Spleen (tissue), 11 donors: ENCODE results near the gene TSPAN15. TPM values are rescaled to one million over a fixed set of nuclear protein-coding genes. Genes with fewer than 3 reads are reported as not detected.

ENCODE experiments used
- DNase-seq: peaks from one replicate; pipeline ENCODE4 v3.0.0-alpha.2; 2020
- H3K27ac ChIP-seq, 8 donors: fragments of 200-600 bp; sonication (generic) in 7 of 8; 1 replicate in 4 of 8; 2 replicates in 4 of 8; pipeline versions ENCODE4 v1.5.0 to v1.8.0; 2016 to 2021; ENCODE audit warnings: inconsistent platforms in 4 of 8, mild to moderate bottlenecking in 4 of 8, moderate library complexity in 1 of 8
- H3K27me3 ChIP-seq, 7 donors: fragments of 200-600 bp; sonication (generic) in 6 of 7; replicated peaks in 1 of 7; 1 replicate in 4 of 7; 2 replicates in 3 of 7; pipeline versions ENCODE4 v1.5.0 to v1.8.0; 2016 to 2021; ENCODE audit warnings: inconsistent platforms in 3 of 7, mild to moderate bottlenecking in 1 of 7
- H3K36me3 ChIP-seq, 6 donors: fragments of 200-600 bp; sonication (generic) in 5 of 6; 1 replicate in 4 of 6; 2 replicates in 2 of 6; pipeline versions ENCODE4 v1.5.0 to v1.8.0; 2016 to 2021; ENCODE audit warnings: inconsistent platforms in 2 of 6
- H3K4me1 ChIP-seq, 6 donors: fragments of 200-600 bp; sonication (generic) in 5 of 6; 1 replicate in 3 of 6; 2 replicates in 3 of 6; pipeline versions ENCODE4 v1.5.0 to v1.8.0; 2016 to 2021; ENCODE audit warnings: inconsistent platforms in 3 of 6
- H3K4me3 ChIP-seq, 8 donors: fragments of 200-600 bp; sonication (generic) in 7 of 8; 1 replicate in 4 of 8; 2 replicates in 4 of 8; pipeline versions ENCODE4 v1.5.0 to v1.8.0; 2016 to 2021; ENCODE audit warnings: inconsistent platforms in 4 of 8, mild to moderate bottlenecking in 4 of 8, moderate library complexity in 2 of 8
- H3K9me3 ChIP-seq, 8 donors: fragments of 200-600 bp; sonication (generic) in 7 of 8; 1 replicate in 4 of 8; 2 replicates in 4 of 8; pipeline versions ENCODE4 v1.5.0 to v1.8.0; 2016 to 2021; ENCODE audit warnings: inconsistent platforms in 4 of 8
- CTCF ChIP-seq, 11 experiments: fragments of 200-600 bp in 7 of 11; fragments of 450-650 bp in 4 of 11; sonication (generic) in 4 of 11; IDR thresholded peaks in 8 of 11; conservative IDR thresholded peaks in 3 of 11; 1 replicate in 7 of 11; 2 replicates in 4 of 11; pipeline versions ENCODE4 v1.4.0 to v1.8.0; 2016 to 2021; ENCODE audit warnings: antibody characterized with exemption in 11 of 11, inconsistent platforms in 4 of 11, mild to moderate bottlenecking in 1 of 11
- POLR2A ChIP-seq, 3 donors: fragments of 450-650 bp; IDR thresholded peaks; one replicate each; pipeline ENCODE4 v1.5.1; 2017; ENCODE audit warnings: antibody characterized with exemption in 3 of 3, mild to moderate bottlenecking in 1 of 3
- POLR2AphosphoS5 ChIP-seq, 3 donors: sonication (generic); formaldehyde crosslinking; IDR thresholded peaks; one replicate each; pipeline ENCODE4 v1.5.1; 2017; ENCODE audit warnings: antibody characterized with exemption in 3 of 3
- WGBS, 5 donors: extraction: QIAGEN DNeasy Blood & Tissue Kit in 3 of 5; methylation state at CpG; one replicate each; pipeline versions ENCODE4 v1.1.5 to v1.1.7; 2013 to 2018; 5-methylcytosine and 5-hydroxymethylcytosine counted together
- intact Hi-C: fragments of 100-400 bp; cut with DNase I; formaldehyde crosslinking; loops from one replicate; pipeline ENCODE4 v1.15.0; 2023; ENCODE audit warnings: low total_unique reads
- polyA plus RNA-seq, 3 donors: library from polyadenylated mRNA; stranded (reverse); fragments of 200-250 nt; gene quantifications; one replicate each; pipeline ENCODE4 v1.2.1, GENCODE V29; 2013
- total RNA-seq, 7 donors: library from RNA; depleted of rRNA in 3 of 7; stranded (reverse); fragments of >200 nt in 3 of 7; fragmentation: NEBNext Ultra II Directional in 4 of 7; extraction: Animal tissue kit (Norgen Biotek cat#: 25700) in 4 of 7; gene quantifications; one replicate each; pipeline versions ENCODE4 v1.1.0 to v1.2.1, GENCODE V29; 2016 to 2021
- donor health status: healthy with polysubstance abuse.
- donor health status: DM: no; HTN: no; CAD: no; lungs with moderate emphysema.
- donor health status: DM: no; HTN: no; CAD: no.
- donor health status: Bipolar disorder and iron deficiency.
- donor health status: healthy.
- donor health status: DM: no; HTN: no; CAD: no.
- donor health status: DM: yes; HTN: yes; CAD: no.

TSPAN15 gene
- total and polyA plus RNA-seq, 10 donors = 13.5 to 68.4 (median 41.3) TPM

GRCh38 chr10:69492746-69493462, 41.6 kb downstream of the TSPAN15 start:
- intact Hi-C loops = no loop called here
- peaks cover 0 to 24% (median 20%) of the 10 kb centered on the region in 8 donors for H3K9me3 ChIP-seq
- H3K27ac ChIP-seq = peak overlapping the region in 1 of 8 donors; percentile 17
- no peaks in the 10 kb centered on the region for H3K27me3 ChIP-seq
- peaks cover 0 to 24% (median 4%) of the 10 kb centered on the region in 6 donors for H3K4me1 ChIP-seq
- no peak for TF ChIP-seq CTCF (IDR thresholded peaks at IDR 0.05 in 8 of 11, conservative IDR thresholded peaks at IDR 0.05 in 3 of 11)
- TF ChIP-seq POLR2A (IDR thresholded peaks at IDR 0.05) = no peak
- TF ChIP-seq POLR2AphosphoS5 (IDR thresholded peaks at IDR 0.05) = no peak
- H3K4me3 ChIP-seq = no peak overlapping the region
- 59 to 73% (median 62%) methylated on average over 12 of the region's 12 CpGs for WGBS, 5 donors
- peak; percentile 64 for DNase-seq
- peaks cover 0 to 27% (median 0%) of the 10 kb centered on the region in 6 donors for H3K36me3 ChIP-seq

- TF ChIP-seq POLR2AphosphoS5 (IDR thresholded peaks at IDR 0.05) (no peak), CTCF (IDR thresholded peaks at IDR 0.05 in 8 of 11, conservative IDR thresholded peaks at IDR 0.05 in 3 of 11) (no peak), POLR2A (IDR thresholded peaks at IDR 0.05) (no peak)
- Histone ChIP-seq H3K4me1 (peaks cover 0 to 31% (median 8%) of the 10 kb centered on the region in 6 donors), H3K9me3 (peaks cover 0 to 4% (median under 1%) of the 10 kb centered on the region in 8 donors), H3K36me3 (peaks cover 0 to 19% (median 0%) of the 10 kb centered on the region in 6 donors), H3K27ac (no peak overlapping the region), H3K4me3 (no peak overlapping the region), H3K27me3 (no peaks in the 10 kb centered on the region)
- peak; percentile 71 for DNase-seq
- 81 to 86% (median 83%) methylated on average over 28 to 30 of the region's 30 CpGs for WGBS, 5 donors
- intact Hi-C loops = no loop called here
These were observed 43.6 kb downstream of the TSPAN15 start for GRCh38 chr10:69494626-69495558.

- Histone ChIP-seq H3K4me3 (no peak overlapping the region), H3K36me3 (peaks cover 0 to 19% (median 0%) of the 10 kb centered on the region in 6 donors), H3K27me3 (no peaks in the 10 kb centered on the region), H3K27ac (no peak overlapping the region), H3K9me3 (no peaks in the 10 kb centered on the region), H3K4me1 (peaks cover 0 to 31% (median 8%) of the 10 kb centered on the region in 6 donors)
- intact Hi-C loops = no loop called here
- TF ChIP-seq POLR2AphosphoS5 (IDR thresholded peaks at IDR 0.05) (no peak), CTCF (IDR thresholded peaks at IDR 0.05 in 8 of 11, conservative IDR thresholded peaks at IDR 0.05 in 3 of 11) (no peak), POLR2A (IDR thresholded peaks at IDR 0.05) (no peak)
- DNase-seq = peak; percentile 25
- 87 to 99% (median 97%) methylated on average over 3 of the region's 3 CpGs for WGBS, 5 donors
These were observed 44.4 kb downstream of the TSPAN15 start for GRCh38 chr10:69495666-69496065.
